H9 (cell line): ENCODE measurements around the gene AK4. TPM values are rescaled to one million over a fixed set of nuclear protein-coding genes. Genes with fewer than 3 reads are reported as not detected.

ENCODE experiments used
- DNase-seq: peaks from one replicate; pipeline ENCODE4 v3.0.0-alpha.2; 2017
- H2AFZ ChIP-seq: one replicate; pipeline ENCODE4 v1.6.1; 2013; ENCODE audit warnings: mild to moderate bottlenecking, low read length, control low read depth, moderate library complexity
- H2AK5ac ChIP-seq: 2 replicates; pipeline ENCODE4 v1.6.1; 2013; ENCODE audit warnings: low read length, control low read depth, mixed read lengths; ENCODE audit not compliant: insufficient read length
- H2BK120ac ChIP-seq: one replicate; pipeline ENCODE4 v1.6.1; 2013; ENCODE audit warnings: low read depth, mild to moderate bottlenecking, low read length, control low read depth, inconsistent platforms; ENCODE audit not compliant: poor library complexity, severe bottlenecking
- H2BK12ac ChIP-seq: 2 replicates; pipeline ENCODE4 v1.6.1; 2013; ENCODE audit warnings: low read length, control low read depth, mixed read lengths, low read depth; ENCODE audit not compliant: insufficient read length
- H2BK15ac ChIP-seq: 2 replicates; pipeline ENCODE4 v1.6.1; 2013; ENCODE audit warnings: low read depth, low read length, control low read depth
- H2BK20ac ChIP-seq: one replicate; pipeline ENCODE4 v1.6.1; 2013; ENCODE audit warnings: low read depth, mild to moderate bottlenecking, low read length, control low read depth, inconsistent platforms; ENCODE audit not compliant: poor library complexity, severe bottlenecking
- H2BK5ac ChIP-seq: 2 replicates; pipeline ENCODE4 v1.6.1; 2013; ENCODE audit warnings: low read length, control low read depth, mixed read lengths; ENCODE audit not compliant: insufficient read length
- H3K14ac ChIP-seq: 2 replicates; pipeline ENCODE4 v1.6.1; 2013; ENCODE audit warnings: low read length, control low read depth; ENCODE audit not compliant: insufficient read depth
- H3K18ac ChIP-seq: 2 replicates; pipeline ENCODE4 v1.6.1; 2013; ENCODE audit warnings: low read depth, mild to moderate bottlenecking, mixed read lengths, low read length, control low read depth; ENCODE audit not compliant: insufficient read length
- H3K23ac ChIP-seq: 2 replicates; pipeline ENCODE4 v1.6.1; 2013; ENCODE audit warnings: low read length, control low read depth, mixed read lengths, low read depth; ENCODE audit not compliant: insufficient read length
- H3K23me2 ChIP-seq: 2 replicates; pipeline ENCODE4 v1.6.1; 2013; ENCODE audit warnings: low read depth, mild to moderate bottlenecking, mixed read lengths, low read length, control low read depth; ENCODE audit not compliant: insufficient read length, poor library complexity, severe bottlenecking
- H3K27ac ChIP-seq: 2 replicates; pipeline ENCODE4 v1.5.1; 2013; ENCODE audit warnings: low read length, control low read depth, mixed read lengths, low read depth; ENCODE audit not compliant: insufficient read length
- H3K27me3 ChIP-seq: 2 replicates; pipeline ENCODE4 v1.6.1; 2013; ENCODE audit warnings: low read length, control low read depth, inconsistent platforms; ENCODE audit not compliant: insufficient read depth
- H3K4ac ChIP-seq: 2 replicates; pipeline ENCODE4 v1.6.1; 2013; ENCODE audit warnings: low read depth, mild to moderate bottlenecking, control low read depth, inconsistent platforms, low read length, moderate library complexity
- H3K4me1 ChIP-seq: 2 replicates; pipeline ENCODE4 v1.6.1; 2013; ENCODE audit warnings: low read length, control low read depth, inconsistent platforms; ENCODE audit not compliant: insufficient read depth
- H3K4me2 ChIP-seq: 2 replicates; pipeline ENCODE4 v1.6.1; 2013; ENCODE audit warnings: low read length, control low read depth, mixed read lengths; ENCODE audit not compliant: insufficient read length, insufficient read depth
- H3K56ac ChIP-seq: 2 replicates; pipeline ENCODE4 v1.6.1; 2013; ENCODE audit warnings: low read depth, mild to moderate bottlenecking, mixed read lengths, low read length, control low read depth; ENCODE audit not compliant: insufficient read length
- H3K79me1 ChIP-seq: 2 replicates; pipeline ENCODE4 v1.6.1; 2013; ENCODE audit warnings: low read depth, mild to moderate bottlenecking, moderate library complexity, low read length, control low read depth, inconsistent platforms; ENCODE audit not compliant: insufficient read depth, poor library complexity, severe bottlenecking
- H3K79me2 ChIP-seq: 2 replicates; pipeline ENCODE4 v1.6.1; 2013; ENCODE audit warnings: low read length, control low read depth, inconsistent platforms; ENCODE audit not compliant: insufficient read depth
- H3K9ac ChIP-seq: 2 replicates; pipeline ENCODE4 v1.6.1; 2013; ENCODE audit warnings: low read length, control low read depth, mixed read lengths; ENCODE audit not compliant: insufficient read length; ENCODE audit errors: extremely low read depth
- H3K9me3 ChIP-seq: one replicate; pipeline ENCODE4 v1.6.1; 2013; ENCODE audit warnings: low read depth, low read length, inconsistent platforms; ENCODE audit not compliant: control insufficient read depth
- H3T11ph ChIP-seq: one replicate; pipeline ENCODE4 v1.6.1; 2013; ENCODE audit warnings: mild to moderate bottlenecking, low read length, control low read depth, inconsistent platforms
- H4K20me1 ChIP-seq: one replicate; pipeline ENCODE4 v1.6.1; 2013; ENCODE audit not compliant: control insufficient read depth, insufficient read length, insufficient read depth
- H4K5ac ChIP-seq: 2 replicates; pipeline ENCODE4 v1.6.1; 2013; ENCODE audit warnings: low read depth, mild to moderate bottlenecking, mixed read lengths, low read length, control low read depth; ENCODE audit not compliant: insufficient read length
- H4K8ac ChIP-seq: replicated peaks from 2 replicates; pipeline ENCODE4 v1.6.1; 2013; ENCODE audit warnings: low read length, control low read depth, mixed read lengths, low read depth; ENCODE audit not compliant: insufficient read length
- H4K91ac ChIP-seq: 2 replicates; pipeline ENCODE4 v1.6.1; 2013; ENCODE audit warnings: low read depth, mild to moderate bottlenecking, moderate library complexity, mixed read lengths, low read length, control low read depth; ENCODE audit not compliant: insufficient read length
- H3K27ac Mint-ChIP-seq, 3 experiments: 2 replicates in 2 of 3; 3 replicates in 1 of 3; pipeline ENCODE4 v1.8.0; 2020 to 2021; ENCODE audit warnings: mixed read lengths in 3 of 3, mild to moderate bottlenecking in 1 of 3, moderate library complexity in 1 of 3
- H3K27me3 Mint-ChIP-seq: 2 replicates; pipeline ENCODE4 v1.8.0; 2021; ENCODE audit warnings: low read depth, mild to moderate bottlenecking, moderate library complexity, mixed read lengths
- H3K36me3 Mint-ChIP-seq, 3 experiments: 2 replicates in 2 of 3; 3 replicates in 1 of 3; pipeline ENCODE4 v1.8.0; 2020 to 2021; ENCODE audit warnings: low read depth in 3 of 3, mixed read lengths in 3 of 3; ENCODE audit not compliant: insufficient read depth in 1 of 3
- H3K4me1 Mint-ChIP-seq, 2 experiments: 2 replicates each; pipeline ENCODE4 v1.8.0; 2020; ENCODE audit warnings: mixed read lengths in 2 of 2
- H3K4me3 Mint-ChIP-seq, 2 experiments: 2 replicates in 1 of 2; 3 replicates in 1 of 2; pipeline ENCODE4 v1.8.0; 2020 to 2021; ENCODE audit warnings: mild to moderate bottlenecking in 2 of 2, mixed read lengths in 2 of 2, moderate library complexity in 1 of 2
- H3K9me3 Mint-ChIP-seq, 2 experiments: 2 replicates in 1 of 2; 3 replicates in 1 of 2; pipeline ENCODE4 v1.8.0; 2020; ENCODE audit warnings: mild to moderate bottlenecking in 2 of 2, mixed read lengths in 2 of 2, moderate library complexity in 1 of 2
- CTCF ChIP-seq: fragments of 200-600 bp; sonication (generic); conservative IDR thresholded peaks from 3 replicates; pipeline ENCODE4 v1.8.0; 2021; ENCODE audit warnings: antibody characterized with exemption, mild to moderate bottlenecking
- WGBS: extraction: QIAGEN DNeasy Blood & Tissue Kit; methylation state at CpG from one replicate; pipeline ENCODE4 v1.1.7; 2013; ENCODE audit warnings: missing lambda C conversion rate, low lambda C conversion rate, mixed read lengths; ENCODE audit not compliant: insufficient read length; ENCODE audit errors: extremely low coverage; 5-methylcytosine and 5-hydroxymethylcytosine counted together
- total RNA-seq: library from RNA; stranded (reverse); gene quantifications from 2 replicates; pipeline ENCODE4 v1.2.1, GENCODE V29; 2021

AK4 gene
- total RNA-seq, 1 experiment from 2014 or later: 45.6 TPM

GRCh38 chr1:65264197-65264929 lies 116.4 kb downstream of the AK4 start:
- Mint-ChIP-seq H3K27ac (no peak overlapping the region), H3K36me3 (no peaks in the 10 kb centered on the region), H3K4me3 (peak overlapping the region; percentile 69 to 84), H3K27me3 (peaks cover 35% of the 10 kb centered on the region), H3K9me3 (no peaks in the 10 kb centered on the region), H3K4me1 (peaks cover 26 to 37% of the 10 kb centered on the region in 2 experiments)
- no CpG with 5 or more reads among the region's 15 CpGs for WGBS
- no peak overlapping the region for H4K5ac ChIP-seq
- no peak overlapping the region for H2BK15ac ChIP-seq
- no peaks in the 10 kb centered on the region for H3K79me2 ChIP-seq
- no peak overlapping the region for H3K18ac ChIP-seq
- H3K56ac ChIP-seq: no peak overlapping the region
- H4K91ac ChIP-seq: no peak overlapping the region
- H4K8ac ChIP-seq: no peak overlapping the region
- H2AK5ac ChIP-seq: no peak overlapping the region
- no peak overlapping the region for H2BK120ac ChIP-seq
- no peaks in the 10 kb centered on the region for H3K79me1 ChIP-seq
- peaks cover 11% of the 10 kb centered on the region for H3K23me2 ChIP-seq
- no peak for TF ChIP-seq CTCF
- no peaks in the 10 kb centered on the region for H4K20me1 ChIP-seq
- peak; percentile 67 for DNase-seq
- H3K27ac ChIP-seq: no peak overlapping the region
- peak overlapping the region; percentile 68 for H3K4me2 ChIP-seq
- no peak overlapping the region for H2BK5ac ChIP-seq
- no peak overlapping the region for H3K23ac ChIP-seq
- H3K27me3 ChIP-seq: no peaks in the 10 kb centered on the region
- peaks cover 3% of the 10 kb centered on the region; the same call in 1 of the 2 replicates for H3K4me1 ChIP-seq
- H3K9me3 ChIP-seq: no peaks in the 10 kb centered on the region
- no peak overlapping the region for H3K4ac ChIP-seq
- H3K14ac ChIP-seq: no peak overlapping the region
- H3K9ac ChIP-seq: no peak overlapping the region
- H2BK12ac ChIP-seq: no peak overlapping the region
- H3T11ph ChIP-seq: no peak overlapping the region
- no peak overlapping the region for H2AFZ ChIP-seq
- H2BK20ac ChIP-seq: no peak overlapping the region
